HFFc6 (cell line): ENCODE measurements around the gene HLA-DRA. TPM values are rescaled to one million over a fixed set of nuclear protein-coding genes. Genes with fewer than 3 reads are reported as not detected.

Source experiments
- DNase-seq: peaks from one replicate; pipeline ENCODE4 v3.0.0-alpha.2; 2018
- H3K27ac Mint-ChIP-seq: 2 replicates; pipeline ENCODE4 v1.8.0; 2020; ENCODE audit warnings: mild to moderate bottlenecking, mixed read lengths
- H3K27me3 Mint-ChIP-seq: 2 replicates; pipeline ENCODE4 v1.8.0; 2021; ENCODE audit warnings: mild to moderate bottlenecking, moderate library complexity, mixed read lengths; ENCODE audit not compliant: insufficient read depth
- H3K36me3 Mint-ChIP-seq: 2 replicates; pipeline ENCODE4 v1.8.0; 2021; ENCODE audit warnings: low read depth, mixed read lengths
- H3K4me1 Mint-ChIP-seq: 2 replicates; pipeline ENCODE4 v1.8.0; 2020; ENCODE audit warnings: low read depth, mixed read lengths
- H3K4me3 Mint-ChIP-seq: 2 replicates; pipeline ENCODE4 v1.8.0; 2020; ENCODE audit warnings: mild to moderate bottlenecking, moderate library complexity, mixed read lengths
- H3K9me3 Mint-ChIP-seq: 2 replicates; pipeline ENCODE4 v1.8.0; 2020; ENCODE audit warnings: mild to moderate bottlenecking, mixed read lengths
- CTCF ChIP-seq: fragments of 200-600 bp; sonication (generic); IDR thresholded peaks from 2 replicates; pipeline ENCODE4 v1.5.0; 2021; ENCODE audit warnings: antibody characterized with exemption, mild to moderate bottlenecking
- total RNA-seq, 6 experiments: library from RNA; stranded (reverse); fragmentation: NEBNext Ultra II Directional; extraction: Animal tissue kit (Norgen Biotek cat#: 25700); gene quantifications; 2 replicates in 1 of 6; 3 replicates in 5 of 6; pipeline ENCODE4 v1.2.3, GENCODE V29; 2021

Gene HLA-DRA
- total RNA-seq, 6 experiments from 2014 or later: not detected

- peaks cover 2% of the 10 kb centered on the region for H3K27me3 Mint-ChIP-seq
- TF ChIP-seq CTCF: no peak
- no peak for DNase-seq
- peaks cover 14% of the 10 kb centered on the region for H3K9me3 Mint-ChIP-seq
- no peak overlapping the region for H3K27ac Mint-ChIP-seq
- no peaks in the 10 kb centered on the region for H3K4me1 Mint-ChIP-seq
- H3K36me3 Mint-ChIP-seq: no peaks in the 10 kb centered on the region
- H3K4me3 Mint-ChIP-seq: no peak overlapping the region
These were observed 9.5 kb downstream of the HLA-DRA start for GRCh38 chr6:32449088-32449736.

GRCh38 chr6:32457054-32457453, 17.4 kb downstream of the HLA-DRA start:
- H3K27me3 Mint-ChIP-seq: peaks cover 17% of the 10 kb centered on the region
- no peaks in the 10 kb centered on the region for H3K4me1 Mint-ChIP-seq
- H3K27ac Mint-ChIP-seq: no peak overlapping the region
- no peak overlapping the region for H3K4me3 Mint-ChIP-seq
- no peak for DNase-seq
- TF ChIP-seq CTCF: no peak
- H3K36me3 Mint-ChIP-seq: no peaks in the 10 kb centered on the region
- peaks cover 14% of the 10 kb centered on the region for H3K9me3 Mint-ChIP-seq

- Mint-ChIP-seq H3K27ac (no peak overlapping the region), H3K9me3 (no peaks in the 10 kb centered on the region), H3K36me3 (no peaks in the 10 kb centered on the region), H3K4me3 (no peak overlapping the region), H3K4me1 (no peaks in the 10 kb centered on the region), H3K27me3 (peaks cover 21% of the 10 kb centered on the region)
- TF ChIP-seq CTCF: no peak
- no peak for DNase-seq
These were observed 20.2 kb downstream of the HLA-DRA start for GRCh38 chr6:32459781-32460424.

DNA sequence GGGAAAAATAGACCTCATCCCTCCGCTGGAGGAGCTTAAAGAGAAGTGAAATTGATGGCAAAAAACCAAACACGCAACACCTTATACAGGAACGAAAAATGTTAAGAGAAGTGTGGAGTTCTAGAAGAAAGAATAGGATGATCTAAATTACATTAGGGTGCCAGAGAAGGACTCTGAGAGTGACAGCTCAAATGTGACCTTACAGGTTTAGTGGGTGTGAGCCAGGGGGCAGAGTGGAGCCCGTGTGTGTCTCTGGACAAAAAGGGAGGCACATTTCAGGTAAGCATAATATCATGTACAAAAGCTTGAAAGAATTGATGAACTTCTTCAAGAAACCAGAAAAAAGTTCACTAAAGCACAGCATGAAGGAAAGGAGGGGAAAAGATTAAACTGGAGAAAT, 20.8 kb downstream of the HLA-DRA start:
- Mint-ChIP-seq H3K27me3 (peaks cover 21% of the 10 kb centered on the region), H3K4me3 (no peak overlapping the region), H3K36me3 (no peaks in the 10 kb centered on the region), H3K27ac (no peak overlapping the region), H3K4me1 (no peaks in the 10 kb centered on the region), H3K9me3 (no peaks in the 10 kb centered on the region)
- TF ChIP-seq CTCF: no peak
- no peak for DNase-seq

DNA sequence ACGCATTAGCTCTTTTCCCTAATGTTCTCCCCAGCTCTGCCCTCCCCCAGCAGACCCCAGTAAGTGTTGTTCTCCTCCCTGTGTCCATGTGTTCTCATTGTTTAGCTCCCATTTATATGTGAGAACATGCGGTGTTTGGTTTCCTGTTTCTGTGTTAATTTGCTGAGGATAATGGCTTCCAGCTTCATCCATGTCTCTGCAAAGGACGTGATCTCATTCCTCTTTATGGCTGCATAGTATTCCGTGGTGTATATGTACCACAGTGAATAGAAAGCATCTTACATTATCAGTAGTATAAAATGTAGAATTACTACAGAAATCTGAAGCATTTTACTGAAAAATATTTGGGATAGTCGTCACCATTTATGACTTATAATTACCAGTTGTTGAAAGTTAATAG, 21.8 kb downstream of the HLA-DRA start:
- H3K4me3 Mint-ChIP-seq: no peak overlapping the region
- no peak for DNase-seq

More for the DNA sequence above, 21.8 kb downstream of the HLA-DRA start:
- Mint-ChIP-seq H3K27me3 (peaks cover 21% of the 10 kb centered on the region), H3K27ac (no peak overlapping the region), H3K9me3 (no peaks in the 10 kb centered on the region), H3K4me1 (no peaks in the 10 kb centered on the region), H3K36me3 (no peaks in the 10 kb centered on the region)
- no peak for TF ChIP-seq CTCF
